ENCODE results near the gene PHETA2.

- TF ChIP-seq POLR2A (IDR thresholded peaks at IDR 0.05) (no peak), CTCF (IDR thresholded peaks at IDR 0.05) (no peak), POLR2AphosphoS5 (IDR thresholded peaks at IDR 0.05) (no peak)
Measured at GRCh38 chr22:42111798-42112197, 37.8 kb downstream of the PHETA2 start.

Measured in sigmoid colon (tissue), 4 donors.